B cell (primary cell): ENCODE results near the gene RARRES2. TPM values are rescaled to one million over a fixed set of nuclear protein-coding genes. Genes with fewer than 3 reads are reported as not detected.
"Not testable (repeated sequence)": the region's sequence is repeated elsewhere in the genome, so short reads cannot be mapped to it uniquely, and the experiment has no call there.

Source experiments
- ATAC-seq: fragments of 200-7000 bp; cut with Tn5 transposase; one replicate; pipeline ENCODE4 v1.10.0; 2021; ENCODE audit warnings: low read depth, mild to moderate bottlenecking, moderate number of reproducible peaks, moderate library complexity
- CTCF ChIA-PET: fragments of 350-600 bp; sonication (Branson Sonifier 250); formaldehyde crosslinking; loops from one replicate; lab custom pipeline; 2021; ENCODE audit warnings: antibody characterized with exemption, inconsistent platforms; lab: Charles Lee
- POLR2A ChIA-PET: fragments of 350-600 bp; sonication (Branson Sonifier 250); formaldehyde crosslinking; loops from one replicate; lab custom pipeline; 2021; ENCODE audit warnings: antibody characterized with exemption; lab: Charles Lee
- DNase-seq: peaks from one replicate; pipeline ENCODE4 v3.0.0; 2013
- H2AFZ ChIP-seq: 2 replicates; pipeline ENCODE4 v1.6.1; 2012; ENCODE audit warnings: mild to moderate bottlenecking, low read depth, low read length; ENCODE audit not compliant: insufficient read depth, poor library complexity, severe bottlenecking
- H3K27ac ChIP-seq, 2 donors: 1 replicate in 1 of 2; 2 replicates in 1 of 2; pipeline ENCODE4 v1.5.1; 2012 to 2013; ENCODE audit warnings: low read length in 2 of 2, mild to moderate bottlenecking in 2 of 2, moderate library complexity in 1 of 2
- H3K27me3 ChIP-seq, 4 experiments: fragments of 200-600 bp in 1 of 4; sonication (generic) in 1 of 4; replicated peaks in 1 of 4; 1 replicate in 2 of 4; 2 replicates in 2 of 4; pipeline versions ENCODE4 v1.6.1 to v1.7.0; 2013 to 2016; ENCODE audit warnings: low read length in 3 of 4, mild to moderate bottlenecking in 2 of 4, mixed read lengths in 1 of 4, moderate library complexity in 1 of 4; ENCODE audit not compliant: insufficient read depth in 4 of 4, control insufficient read depth in 3 of 4; ENCODE audit errors: control extremely low read depth in 1 of 4
- H3K36me3 ChIP-seq, 2 experiments: replicated peaks in 1 of 2; 1 replicate in 1 of 2; 2 replicates in 1 of 2; pipeline versions ENCODE4 v1.6.1 to v1.7.1; 2013; ENCODE audit warnings: low read length in 1 of 2; ENCODE audit not compliant: insufficient read depth in 2 of 2, control insufficient read depth in 1 of 2; ENCODE audit errors: control extremely low read depth in 1 of 2, extremely low read depth in 1 of 2
- H3K4me1 ChIP-seq, 2 donors: fragments of 200-600 bp in 1 of 2; sonication (generic) in 1 of 2; 1 replicate in 1 of 2; 2 replicates in 1 of 2; pipeline versions ENCODE4 v1.5.1 to v1.6.1; 2013 to 2017; ENCODE audit warnings: low read length in 2 of 2; ENCODE audit not compliant: control insufficient read depth in 2 of 2, insufficient read depth in 2 of 2
- H3K4me2 ChIP-seq: replicated peaks from 2 replicates; pipeline ENCODE3; 2012; ENCODE audit warnings: mild to moderate bottlenecking, low read depth, low read length; ENCODE audit not compliant: poor library complexity, severe bottlenecking
- H3K4me3 ChIP-seq, 5 experiments: fragments of 200-600 bp in 1 of 5; sonication (generic) in 1 of 5; 1 replicate in 3 of 5; 2 replicates in 2 of 5; pipeline versions ENCODE4 v1.5.1 to v1.7.0; 2011 to 2016; ENCODE audit warnings: low read length in 4 of 5, mild to moderate bottlenecking in 4 of 5, low read depth in 2 of 5, control low read depth in 1 of 5, moderate library complexity in 1 of 5; ENCODE audit not compliant: insufficient read depth in 1 of 5; ENCODE audit errors: control extremely low read depth in 1 of 5, extremely low read depth in 1 of 5
- H3K79me2 ChIP-seq: fragments of 200-600 bp; sonication (generic); one replicate; pipeline ENCODE4 v1.6.0; 2016; ENCODE audit warnings: low read length; ENCODE audit not compliant: control insufficient read depth, insufficient read depth
- H3K9ac ChIP-seq: fragments of 200-600 bp; sonication (generic); 2 replicates; pipeline ENCODE4 v1.6.1; 2017; ENCODE audit warnings: mild to moderate bottlenecking, low read length, moderate library complexity
- H3K9me3 ChIP-seq, 3 donors: one replicate each; pipeline versions ENCODE4 v1.6.1 to v1.7.1; 2013; ENCODE audit warnings: low read length in 2 of 3; ENCODE audit not compliant: control insufficient read depth in 2 of 3, insufficient read depth in 1 of 3; ENCODE audit errors: control extremely low read depth in 1 of 3
- H4K20me1 ChIP-seq: 2 replicates; pipeline ENCODE4 v1.6.0; 2012; ENCODE audit warnings: mild to moderate bottlenecking, low read length; ENCODE audit not compliant: insufficient read depth, control insufficient read depth, poor library complexity, severe bottlenecking
- H3K27ac Mint-ChIP-seq: one replicate; pipeline ENCODE4 v1.8.0; 2021; ENCODE audit warnings: mixed read lengths
- H3K27me3 Mint-ChIP-seq: one replicate; pipeline ENCODE4 v1.8.0; 2021; ENCODE audit warnings: mixed read lengths
- H3K4me1 Mint-ChIP-seq: one replicate; pipeline ENCODE4 v1.8.0; 2021; ENCODE audit warnings: mixed read lengths
- H3K4me3 Mint-ChIP-seq: one replicate; pipeline ENCODE4 v1.8.0; 2021; ENCODE audit warnings: mixed read lengths
- H3K9me3 Mint-ChIP-seq: one replicate; pipeline ENCODE4 v1.8.0; 2022; ENCODE audit warnings: mixed read lengths; ENCODE audit not compliant: insufficient read depth
- EZH2 ChIP-seq: IDR thresholded peaks from 2 replicates; pipeline ENCODE4 v1.6.1; 2012; ENCODE audit warnings: borderline replicate concordance, low read depth, mild to moderate bottlenecking, moderate library complexity, low read length; ENCODE audit not compliant: insufficient read depth, poor library complexity, severe bottlenecking
- WGBS: methylation state at CpG from one replicate; pipeline ENCODE4 v1.1.5; 2013; ENCODE audit warnings: missing lambda C conversion rate; ENCODE audit not compliant: insufficient coverage; 5-methylcytosine and 5-hydroxymethylcytosine counted together
- intact Hi-C: fragments of 100-400 bp; cut with micrococcal nuclease; formaldehyde crosslinking; loops from one replicate; pipeline ENCODE4 v1.10.0; 2022
- polyA plus RNA-seq: library from polyadenylated mRNA; depleted of rRNA; stranded (reverse); fragments of >200 nt; gene quantifications from 2 replicates; pipeline ENCODE4 v1.2.3, GENCODE V29; 2012
- total RNA-seq, 2 donors: library from RNA; stranded (reverse); fragments of 120-200 nt in 1 of 2; gene quantifications; 1 replicate in 1 of 2; 2 replicates in 1 of 2; pipeline versions ENCODE4 v1.2.3 to v1.2.4, GENCODE V29; 2013 to 2022
- TF ChIP-seq, protein P1 (sequence below): fragments of 200-600 bp; IDR thresholded peaks from one replicate; pipeline ENCODE4 v1.8.0; 2022; ENCODE audit warnings: antibody characterized with exemption, mild to moderate bottlenecking

RARRES2 gene
- total and polyA plus RNA-seq, 2 donors (not counting 1 experiment from before 2014, with no cell fraction given) = not detected

DNA sequence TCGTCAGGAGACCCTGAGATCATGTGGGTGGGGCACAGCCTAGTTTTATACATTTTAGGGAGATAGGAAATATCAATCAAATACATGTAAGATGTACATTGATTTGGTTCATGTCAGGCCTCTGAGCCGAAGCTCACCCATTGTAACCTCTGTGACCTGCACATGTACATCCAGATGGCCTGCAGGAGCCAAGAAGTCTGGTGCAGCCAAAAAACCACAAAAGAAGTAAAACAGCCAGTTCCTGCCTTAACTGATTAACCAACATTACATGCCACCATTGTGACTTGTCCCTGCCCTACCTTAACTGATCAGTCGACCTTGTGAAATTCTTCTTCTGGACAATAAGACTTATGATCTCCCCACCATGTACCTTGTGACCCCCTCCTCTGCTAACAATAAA, 34.3 kb downstream of the RARRES2 start:
- Mint-ChIP-seq H3K4me3 (no peak overlapping the region), H3K9me3 (no peaks in the 10 kb centered on the region), H3K27me3 (no peaks in the 10 kb centered on the region), H3K27ac (no peak overlapping the region), H3K4me1 (no peaks in the 10 kb centered on the region)
- H4K20me1 ChIP-seq = no peaks in the 10 kb centered on the region
- no peak for ATAC-seq
- H3K27ac ChIP-seq = no peak overlapping the region
- no peak overlapping the region for H3K9ac ChIP-seq
- no peaks in the 10 kb centered on the region for H3K27me3 ChIP-seq
- H3K9me3 ChIP-seq = no peaks in the 10 kb centered on the region
- H3K4me1 ChIP-seq = no peaks in the 10 kb centered on the region
- no peak for TF ChIP-seq EZH2
- TF ChIP-seq, protein P1, sequence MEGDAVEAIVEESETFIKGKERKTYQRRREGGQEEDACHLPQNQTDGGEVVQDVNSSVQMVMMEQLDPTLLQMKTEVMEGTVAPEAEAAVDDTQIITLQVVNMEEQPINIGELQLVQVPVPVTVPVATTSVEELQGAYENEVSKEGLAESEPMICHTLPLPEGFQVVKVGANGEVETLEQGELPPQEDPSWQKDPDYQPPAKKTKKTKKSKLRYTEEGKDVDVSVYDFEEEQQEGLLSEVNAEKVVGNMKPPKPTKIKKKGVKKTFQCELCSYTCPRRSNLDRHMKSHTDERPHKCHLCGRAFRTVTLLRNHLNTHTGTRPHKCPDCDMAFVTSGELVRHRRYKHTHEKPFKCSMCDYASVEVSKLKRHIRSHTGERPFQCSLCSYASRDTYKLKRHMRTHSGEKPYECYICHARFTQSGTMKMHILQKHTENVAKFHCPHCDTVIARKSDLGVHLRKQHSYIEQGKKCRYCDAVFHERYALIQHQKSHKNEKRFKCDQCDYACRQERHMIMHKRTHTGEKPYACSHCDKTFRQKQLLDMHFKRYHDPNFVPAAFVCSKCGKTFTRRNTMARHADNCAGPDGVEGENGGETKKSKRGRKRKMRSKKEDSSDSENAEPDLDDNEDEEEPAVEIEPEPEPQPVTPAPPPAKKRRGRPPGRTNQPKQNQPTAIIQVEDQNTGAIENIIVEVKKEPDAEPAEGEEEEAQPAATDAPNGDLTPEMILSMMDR = no peak
- intact Hi-C loops = no loop called here
- H3K36me3 ChIP-seq = no peaks in the 10 kb centered on the region
- CTCF ChIA-PET = no interaction called here
- H2AFZ ChIP-seq = no peak overlapping the region
- 94% methylated on average over 1 of the region's 3 CpGs for WGBS
- no peak for DNase-seq
- no peak overlapping the region for H3K4me3 ChIP-seq
- peaks cover 5% of the 10 kb centered on the region for H3K79me2 ChIP-seq
- POLR2A ChIA-PET = no interaction called here
- H3K4me2 ChIP-seq = no peak overlapping the region

DNA sequence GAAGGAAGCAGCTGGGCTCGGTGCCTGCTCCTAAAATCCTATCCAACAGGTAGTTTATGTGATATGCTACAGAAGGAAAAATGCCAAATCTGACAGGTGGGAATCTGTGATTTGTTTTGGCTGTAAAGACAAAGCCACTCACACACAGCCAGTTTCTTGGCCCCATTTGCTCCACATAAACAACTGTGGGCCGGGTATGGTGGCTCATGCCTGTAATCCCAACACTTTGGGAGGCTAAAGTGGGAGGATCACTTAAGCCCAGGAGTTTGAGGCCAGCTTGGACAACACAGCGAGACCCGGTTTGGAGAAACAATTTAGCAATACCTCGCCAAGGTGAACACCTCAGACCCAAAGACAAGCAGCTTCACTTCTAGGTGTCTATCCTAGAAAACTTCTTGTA, 35.1 kb downstream of the RARRES2 start:
- H3K27me3 Mint-ChIP-seq, intact Hi-C loops, POLR2A ChIA-PET, DNase-seq, H3K9ac ChIP-seq, H3K4me2 ChIP-seq, CTCF ChIA-PET, H3K4me3 ChIP-seq, ATAC-seq, H3K36me3 ChIP-seq, H3K9me3 Mint-ChIP-seq, H4K20me1 ChIP-seq, H3K79me2 ChIP-seq, H3K4me1 Mint-ChIP-seq, H3K9me3 ChIP-seq, H3K4me3 Mint-ChIP-seq, H3K27ac Mint-ChIP-seq, H3K27me3 ChIP-seq, H3K4me1 ChIP-seq, H3K27ac ChIP-seq, H2AFZ ChIP-seq: not testable (repeated sequence)
- no CpG with 5 or more reads among the region's 5 CpGs for WGBS

DNA sequence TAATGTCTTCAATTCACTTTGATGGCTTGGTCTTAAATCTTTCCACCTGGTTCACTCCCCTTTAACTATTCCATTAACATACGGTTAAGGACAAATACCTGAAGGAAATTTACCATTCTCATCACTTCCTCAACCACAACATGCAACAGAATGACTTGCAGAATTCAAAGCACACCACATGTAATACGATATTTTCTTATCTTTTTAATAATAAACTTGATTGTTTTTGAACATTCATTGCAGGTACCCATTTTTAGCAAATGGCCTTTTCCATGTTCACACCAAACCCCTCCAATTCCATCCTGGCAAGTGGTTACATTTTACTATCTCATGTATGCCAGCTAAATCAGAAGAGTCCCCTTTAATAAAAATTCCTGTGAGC, 35.5 kb downstream of the RARRES2 start:
- H3K79me2 ChIP-seq, H3K27me3 ChIP-seq, H3K27ac Mint-ChIP-seq, CTCF ChIA-PET, H3K4me2 ChIP-seq, H2AFZ ChIP-seq, POLR2A ChIA-PET, H3K9me3 ChIP-seq, intact Hi-C loops, H4K20me1 ChIP-seq, H3K9ac ChIP-seq, DNase-seq, H3K9me3 Mint-ChIP-seq, H3K4me3 Mint-ChIP-seq, H3K4me1 ChIP-seq, H3K27ac ChIP-seq, H3K4me1 Mint-ChIP-seq, H3K36me3 ChIP-seq, ATAC-seq, H3K4me3 ChIP-seq, H3K27me3 Mint-ChIP-seq: not testable (repeated sequence)
- no CpG with 5 or more reads among the region's 2 CpGs for WGBS
